ENCODE measurements around the gene PCDHA10. TPM values are rescaled to one million over a fixed set of nuclear protein-coding genes. Genes with fewer than 3 reads are reported as not detected.
"Not testable (repeated sequence)": the region's sequence is repeated elsewhere in the genome, so short reads cannot be mapped to it uniquely, and the experiment has no call there.

PCDHA10 gene
- total RNA-seq, 2 donors from 2014 or later, result 0.20 to 0.24 TPM

GRCh38 chr5:140840978-140841962 lies 14.4 kb upstream of the PCDHA10 start, which contains the start of gene PCDHA8:
Gene PCDHA8 (plus strand): TSS chr5:140841187. CDS start chr5:140841322, 135 bp downstream.
- intact Hi-C loops (cut with DNase I, micrococcal nuclease), result no loop called here
- ATAC-seq (no peak), DNase-seq (no peak)

GRCh38 chr5:140842798-140843733 lies 12.6 kb upstream of the PCDHA10 start:
- ATAC-seq (no peak), DNase-seq (no peak)
- intact Hi-C loops (cut with DNase I, micrococcal nuclease), result no loop called here

- intact Hi-C loops (cut with DNase I, micrococcal nuclease); ATAC-seq; DNase-seq: not testable (repeated sequence)
These were observed 7.3 kb upstream of the PCDHA10 start, which contains the start of gene PCDHA9 for GRCh38 chr5:140848139-140849102. Gene PCDHA9 (plus strand): TSS chr5:140848382. CDS start chr5:140848496, 114 bp downstream.

GRCh38 chr5:140849831-140850634 lies 5.7 kb upstream of the PCDHA10 start:
- intact Hi-C loops (cut with DNase I, micrococcal nuclease); DNase-seq; ATAC-seq: not testable (repeated sequence)

GRCh38 chr5:140857177-140857986 lies 1.7 kb downstream of the PCDHA10 start:
- no peak for ATAC-seq
- DNase-seq, result no peak
- intact Hi-C loops (cut with DNase I, micrococcal nuclease), result no loop called here

GRCh38 chr5:140857987-140858240 lies 2.2 kb downstream of the PCDHA10 start:
- intact Hi-C loops (cut with DNase I, micrococcal nuclease), result no loop called here
- DNase-seq, result no peak
- no peak for ATAC-seq

- ATAC-seq (no peak), DNase-seq (no peak)
- intact Hi-C loops (cut with DNase I, micrococcal nuclease), result no loop called here
These were observed 7.0 kb downstream of the PCDHA10 start for GRCh38 chr5:140862441-140863295.

GRCh38 chr5:140868721-140869554 lies 13.2 kb downstream of the PCDHA10 start, which contains the start of gene PCDHA11:
Gene PCDHA11 (plus strand): TSS chr5:140868957. CDS start chr5:140869104, 147 bp downstream.
- ATAC-seq, result no peak
- intact Hi-C loops (cut with DNase I, micrococcal nuclease), result no loop called here
- no peak for DNase-seq

GRCh38 chr5:140869555-140869886 lies 13.8 kb downstream of the PCDHA10 start:
- ATAC-seq (no peak), DNase-seq (no peak)
- intact Hi-C loops (cut with DNase I, micrococcal nuclease), result no loop called here

- no peak for ATAC-seq
- DNase-seq, result no peak
- intact Hi-C loops (cut with DNase I, micrococcal nuclease), result no loop called here
These were observed 14.8 kb downstream of the PCDHA10 start for GRCh38 chr5:140870221-140871201.

GRCh38 chr5:140875085-140876065 lies 19.7 kb downstream of the PCDHA10 start, which contains the start of gene PCDHA12:
Gene PCDHA12 (plus strand): TSS chr5:140875308. CDS start chr5:140875473, 165 bp downstream.
- no peak for ATAC-seq
- intact Hi-C loops (cut with DNase I, micrococcal nuclease), result no loop called here

GRCh38 chr5:140876541-140877261 lies 21.0 kb downstream of the PCDHA10 start:
- DNase-seq; intact Hi-C loops (cut with DNase I, micrococcal nuclease); ATAC-seq: not testable (repeated sequence)

More at GRCh38 chr5:140875085-140876065, 19.7 kb downstream of the PCDHA10 start, which contains the start of gene PCDHA12:
- no peak for DNase-seq
